OCI-LY1 (cell line): Measurements from ENCODE around the gene SPIRE2.

ENCODE experiments used
- CTCF ChIP-seq: fragments of 200-600 bp; sonication (generic), shearing (Covaris generic); IDR thresholded peaks from 2 replicates; pipeline ENCODE4 v1.5.1; 2017; ENCODE audit warnings: mild to moderate bottlenecking, antibody characterized with exemption, low read length, moderate library complexity, mixed read lengths
- EZH2 ChIP-seq: fragments of 200-600 bp; sonication (generic), shearing (Covaris generic); IDR thresholded peaks from 2 replicates; pipeline ENCODE4 v1.8.0; 2017; ENCODE audit warnings: borderline replicate concordance, mixed run types, mild to moderate bottlenecking, antibody characterized with exemption, low read length, moderate library complexity, mixed read lengths

- TF ChIP-seq CTCF = no peak
- TF ChIP-seq EZH2 = no peak
These were observed 48.9 kb upstream of the SPIRE2 start for GRCh38 chr16:89779231-89779908.
